Measurements from ENCODE around the gene CST9. TPM values are rescaled to one million over a fixed set of nuclear protein-coding genes. Genes with fewer than 3 reads are reported as not detected.
A peak's percentile ranks its signal among the peaks of the same experiment; 100 is the strongest.
"Not testable (repeated sequence)": the region's sequence is repeated elsewhere in the genome, so short reads cannot be mapped to it uniquely, and the experiment has no call there.

Gene CST9
- total and polyA plus RNA-seq, 2 of the 8 experiments (the other 6 are each of a cell fraction or from before 2014, with no cell fraction given), result 0.05 to 0.19 TPM

DNA sequence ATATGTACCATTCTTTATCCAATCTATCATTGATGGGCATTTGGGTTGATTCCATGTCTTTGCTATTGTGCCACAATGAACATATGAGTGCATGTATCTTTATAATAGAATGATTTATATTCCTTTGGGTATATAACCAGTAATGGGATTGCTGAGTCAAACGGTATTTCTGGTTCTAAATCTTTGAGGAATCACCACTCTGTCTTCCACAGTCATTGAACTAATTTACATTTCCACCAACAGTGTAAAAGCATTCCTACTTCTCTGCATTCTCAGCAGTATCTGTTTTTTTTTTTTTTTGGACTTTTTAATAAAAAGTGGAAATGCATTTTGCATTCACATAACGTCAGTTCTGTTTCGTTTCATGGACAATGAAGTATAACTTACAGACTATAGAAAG, 16.7 kb upstream of the CST9 start:
- H3K14ac ChIP-seq (ENCODE audit: insufficient read length); H2BK120ac ChIP-seq (replicated peaks; ENCODE audit: low read depth, low read length); H3K27me3 ChIP-seq (replicated peaks in 1 of 4; ENCODE audit: control insufficient read depth in 3 of 4, extremely low read depth in 1 of 4, insufficient read depth in 3 of 4, low read length in 3 of 4); H3K4me2 ChIP-seq (ENCODE audit: insufficient read depth in 1 of 2, low read depth in 2 of 2, low read length in 2 of 2); H4K5ac ChIP-seq (ENCODE audit: insufficient read length, low read depth, low read length); H3K79me2 ChIP-seq (ENCODE audit: control insufficient read depth in 1 of 2, insufficient read depth in 2 of 2, low read length in 2 of 2); H3K79me1 ChIP-seq (ENCODE audit: low read depth, low read length); H3K4me3 ChIP-seq (ENCODE audit: extremely low read depth in 1 of 4, insufficient read depth in 2 of 4, low read depth in 3 of 4, low read length in 4 of 4); H3K36me3 ChIP-seq (ENCODE audit: control insufficient read depth in 2 of 4, insufficient read depth in 4 of 4, low read length in 3 of 4); H3K27ac ChIP-seq (ENCODE audit: low read depth, low read length); DNase-seq (ENCODE audit: low read depth in 1 of 2, low spot score in 2 of 2); H4K91ac ChIP-seq (replicated peaks; ENCODE audit: insufficient read length, low read length); H2AFZ ChIP-seq (ENCODE audit: low read length); H3K18ac ChIP-seq (ENCODE audit: extremely low read depth, low read length); H4K20me1 ChIP-seq (replicated peaks in 1 of 2; ENCODE audit: control insufficient read depth in 1 of 2, insufficient read depth in 2 of 2, low read length in 2 of 2); H2BK20ac ChIP-seq (ENCODE audit: low read length); H2BK15ac ChIP-seq (ENCODE audit: low read length); POLR2A ChIA-PET (ENCODE audit: partially characterized antibody); FAIRE-seq; H2AK5ac ChIP-seq (ENCODE audit: low read depth, low read length); H2BK12ac ChIP-seq (ENCODE audit: low read depth, low read length); H3K9me3 ChIP-seq (ENCODE audit: insufficient read depth in 2 of 2, low read depth in 1 of 2, low read length in 1 of 2); H3K56ac ChIP-seq (replicated peaks; ENCODE audit: insufficient read length, low read depth, low read length); H2BK5ac ChIP-seq (ENCODE audit: low read depth, low read length); H3K9ac ChIP-seq (replicated peaks in 1 of 4; ENCODE audit: extremely low read depth in 1 of 4, low read depth in 3 of 4, low read length in 3 of 4); H3K4ac ChIP-seq (replicated peaks; ENCODE audit: insufficient read length, low read depth, low read length); H3K4me1 ChIP-seq (replicated peaks in 1 of 4; ENCODE audit: control insufficient read depth in 3 of 4, insufficient read depth in 4 of 4, low read length in 3 of 4); H3K23me2 ChIP-seq (ENCODE audit: low read depth, low read length); H3K23ac ChIP-seq (ENCODE audit: insufficient read length); H4K8ac ChIP-seq (ENCODE audit: extremely low read depth, insufficient read depth, low read length): not testable (repeated sequence)
- CTCF ChIA-PET (ENCODE audit: partially characterized antibody), result interaction anchor here (1.5 to 2.1 kb wide), 2 partner anchors 16 to 19 kb away, joined by 3 to 7 read pairs; no protein-coding TSS in a partner anchor
- WGBS, 2 experiments (ENCODE audit: extremely low coverage in 1 of 2, insufficient coverage in 1 of 2, insufficient read length in 1 of 2, insufficient replicate concordance in 2 of 2, low coverage in 1 of 2, low lambda C conversion rate in 2 of 2, missing lambda C conversion rate in 1 of 2), result 59% methylated on average over 3 of the region's 3 CpGs; no CpG with 5 or more reads in 1 of the 2 experiments

DNA sequence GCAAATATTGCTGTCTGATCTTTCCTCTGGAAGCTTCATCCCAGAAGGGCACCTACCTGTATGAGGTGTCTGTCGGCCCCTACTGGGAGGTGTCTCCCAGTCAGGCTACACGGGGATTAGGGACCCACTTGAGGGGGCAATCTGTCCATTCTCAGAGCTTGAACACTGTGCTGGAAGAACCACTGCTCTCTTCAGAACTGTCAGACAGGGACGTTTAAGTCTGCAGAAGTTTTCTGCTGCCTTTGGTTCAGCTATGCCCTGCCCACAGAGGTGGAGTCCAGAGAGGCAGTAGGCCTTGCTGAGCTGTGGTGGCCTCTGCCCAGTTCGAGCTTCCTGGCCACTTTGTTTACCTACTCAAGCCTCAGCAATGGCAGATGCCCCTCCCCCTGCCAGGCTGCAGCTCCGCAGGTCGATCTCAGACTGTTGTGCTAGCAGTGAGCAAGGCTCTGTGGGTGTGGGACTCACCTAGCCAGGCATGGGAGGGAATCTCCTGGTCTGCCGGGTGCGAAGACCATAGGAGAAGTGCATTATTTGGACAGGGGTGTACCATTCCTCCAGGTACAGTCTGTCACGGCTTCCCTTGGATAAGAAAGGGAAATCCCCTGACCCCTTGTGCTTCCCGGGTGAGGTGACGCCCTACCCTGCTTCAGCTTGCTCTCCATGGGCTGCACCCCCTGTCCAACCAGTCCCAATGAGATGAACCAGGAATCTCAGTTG, 15.1 kb upstream of the CST9 start:
- 74% methylated on average over 11 of the region's 11 CpGs; no CpG with 5 or more reads in 1 of the 2 experiments for WGBS, 2 experiments (ENCODE audit: extremely low coverage in 1 of 2, insufficient coverage in 1 of 2, insufficient read length in 1 of 2, insufficient replicate concordance in 2 of 2, low coverage in 1 of 2, low lambda C conversion rate in 2 of 2, missing lambda C conversion rate in 1 of 2)
- H3K4me1 ChIP-seq (replicated peaks in 1 of 4; ENCODE audit: control insufficient read depth in 3 of 4, insufficient read depth in 4 of 4, low read length in 3 of 4); H3K23ac ChIP-seq (ENCODE audit: insufficient read length); H2BK12ac ChIP-seq (ENCODE audit: low read depth, low read length); H3K79me1 ChIP-seq (ENCODE audit: low read depth, low read length); H3K27me3 ChIP-seq (replicated peaks in 1 of 4; ENCODE audit: control insufficient read depth in 3 of 4, extremely low read depth in 1 of 4, insufficient read depth in 3 of 4, low read length in 3 of 4); H3K36me3 ChIP-seq (ENCODE audit: control insufficient read depth in 2 of 4, insufficient read depth in 4 of 4, low read length in 3 of 4); H3K9me3 ChIP-seq (ENCODE audit: insufficient read depth in 2 of 2, low read depth in 1 of 2, low read length in 1 of 2); H3K56ac ChIP-seq (replicated peaks; ENCODE audit: insufficient read length, low read depth, low read length); FAIRE-seq; H3K14ac ChIP-seq (ENCODE audit: insufficient read length); H3K27ac ChIP-seq (ENCODE audit: low read depth, low read length); H3K4ac ChIP-seq (replicated peaks; ENCODE audit: insufficient read length, low read depth, low read length); H2AK5ac ChIP-seq (ENCODE audit: low read depth, low read length); H3K4me2 ChIP-seq (ENCODE audit: insufficient read depth in 1 of 2, low read depth in 2 of 2, low read length in 2 of 2); H3K9ac ChIP-seq (replicated peaks in 1 of 4; ENCODE audit: extremely low read depth in 1 of 4, low read depth in 3 of 4, low read length in 3 of 4); H3K79me2 ChIP-seq (ENCODE audit: control insufficient read depth in 1 of 2, insufficient read depth in 2 of 2, low read length in 2 of 2); H4K20me1 ChIP-seq (replicated peaks in 1 of 2; ENCODE audit: control insufficient read depth in 1 of 2, insufficient read depth in 2 of 2, low read length in 2 of 2); POLR2A ChIA-PET (ENCODE audit: partially characterized antibody); H3K4me3 ChIP-seq (ENCODE audit: extremely low read depth in 1 of 4, insufficient read depth in 2 of 4, low read depth in 3 of 4, low read length in 4 of 4); H3K23me2 ChIP-seq (ENCODE audit: low read depth, low read length); H4K8ac ChIP-seq (ENCODE audit: extremely low read depth, insufficient read depth, low read length); H3K18ac ChIP-seq (ENCODE audit: extremely low read depth, low read length); H4K5ac ChIP-seq (ENCODE audit: insufficient read length, low read depth, low read length); H2BK120ac ChIP-seq (replicated peaks; ENCODE audit: low read depth, low read length); H2BK5ac ChIP-seq (ENCODE audit: low read depth, low read length); H2BK20ac ChIP-seq (ENCODE audit: low read length); H4K91ac ChIP-seq (replicated peaks; ENCODE audit: insufficient read length, low read length); H2BK15ac ChIP-seq (ENCODE audit: low read length): not testable (repeated sequence)
- H2AFZ ChIP-seq (ENCODE audit: low read length), result peak overlapping the region; percentile 95
- CTCF ChIA-PET (ENCODE audit: partially characterized antibody), result interaction anchor here (1.3 to 2.1 kb wide), 6 partner anchors 11 to 221 kb away, joined by 3 to 7 read pairs (median 4); no protein-coding TSS in a partner anchor
- peak in 1 of 2 experiments; percentile 41 for DNase-seq (ENCODE audit: low read depth in 1 of 2, low spot score in 2 of 2)
